ENCODE measurements around the gene SLC35E2B.

DNA sequence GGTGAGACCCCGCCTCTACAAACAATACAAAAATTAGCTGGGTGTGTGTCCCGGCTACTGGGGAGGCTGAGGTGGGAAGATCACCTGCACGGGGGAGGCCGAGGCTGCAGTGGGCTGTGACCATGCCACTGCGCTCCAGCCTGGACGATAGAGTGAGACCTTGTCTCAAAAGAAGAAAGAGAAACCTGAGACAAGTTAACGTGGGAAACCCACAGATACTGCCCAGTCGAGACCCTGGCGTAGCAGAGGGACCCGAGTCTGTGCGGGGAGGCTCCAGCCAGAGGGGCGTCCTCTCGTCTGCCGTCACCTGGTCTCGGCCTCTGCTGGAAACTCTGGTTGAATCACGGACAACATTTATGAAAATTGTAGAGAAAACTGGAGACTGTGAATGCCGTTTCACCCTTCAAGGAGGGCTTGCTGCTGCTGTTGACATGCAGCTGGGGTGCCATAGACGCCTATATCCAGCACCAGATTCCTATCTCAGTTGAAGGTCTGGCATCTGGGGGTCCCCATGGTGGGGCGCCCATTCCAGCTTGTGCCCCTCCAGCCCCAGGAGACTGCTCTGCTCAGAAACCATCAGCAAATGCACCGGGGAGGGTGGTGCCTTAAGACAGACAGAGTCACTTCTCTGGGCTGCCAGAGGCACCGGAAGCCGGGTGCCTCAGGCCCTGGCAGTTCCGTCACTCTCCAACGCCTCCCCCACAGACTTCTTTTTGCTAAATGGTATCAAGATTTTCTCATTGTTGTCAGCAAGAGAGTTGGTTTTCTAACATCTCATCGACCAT, 20.2 kb downstream of the SLC35E2B start:
- TF ChIP-seq, protein P1, sequence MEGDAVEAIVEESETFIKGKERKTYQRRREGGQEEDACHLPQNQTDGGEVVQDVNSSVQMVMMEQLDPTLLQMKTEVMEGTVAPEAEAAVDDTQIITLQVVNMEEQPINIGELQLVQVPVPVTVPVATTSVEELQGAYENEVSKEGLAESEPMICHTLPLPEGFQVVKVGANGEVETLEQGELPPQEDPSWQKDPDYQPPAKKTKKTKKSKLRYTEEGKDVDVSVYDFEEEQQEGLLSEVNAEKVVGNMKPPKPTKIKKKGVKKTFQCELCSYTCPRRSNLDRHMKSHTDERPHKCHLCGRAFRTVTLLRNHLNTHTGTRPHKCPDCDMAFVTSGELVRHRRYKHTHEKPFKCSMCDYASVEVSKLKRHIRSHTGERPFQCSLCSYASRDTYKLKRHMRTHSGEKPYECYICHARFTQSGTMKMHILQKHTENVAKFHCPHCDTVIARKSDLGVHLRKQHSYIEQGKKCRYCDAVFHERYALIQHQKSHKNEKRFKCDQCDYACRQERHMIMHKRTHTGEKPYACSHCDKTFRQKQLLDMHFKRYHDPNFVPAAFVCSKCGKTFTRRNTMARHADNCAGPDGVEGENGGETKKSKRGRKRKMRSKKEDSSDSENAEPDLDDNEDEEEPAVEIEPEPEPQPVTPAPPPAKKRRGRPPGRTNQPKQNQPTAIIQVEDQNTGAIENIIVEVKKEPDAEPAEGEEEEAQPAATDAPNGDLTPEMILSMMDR (conservative IDR thresholded peaks at IDR 0.05 in 1 of 2, IDR thresholded peaks at IDR 0.05 in 1 of 2; ENCODE audit: low read depth in 1 of 2, low read length in 2 of 2) = no peak
- TF ChIP-seq EZH2 (IDR thresholded peaks at IDR 0.05; ENCODE audit: low read length, missing control alignments) = no peak
